IMR-90 (cell line): Measurements from ENCODE around the gene DAD1. TPM values are rescaled to one million over a fixed set of nuclear protein-coding genes. Genes with fewer than 3 reads are reported as not detected.

Experiments
- ATAC-seq: fragments of 200-7000 bp; cut with Tn5 transposase; 2 replicates; pipeline ENCODE4 v1.9.1; 2020; ENCODE audit warnings: low read depth, mild to moderate bottlenecking, moderate library complexity
- BruUV-seq: library from RNA; stranded (reverse); fragments of 400-500 nt; replicated peaks from 2 replicates; lab custom pipeline; 2021; lab: Mats Ljungman, UMichigan
- CTCF ChIA-PET: fragments of 300-600 bp; formaldehyde crosslinking; extraction: SDS; loops from one replicate; lab custom pipeline; 2021; ENCODE audit warnings: antibody characterized with exemption; lab: Yijun Ruan, JAX
- POLR2A ChIA-PET: fragments of 300-600 bp; sonication (Branson Sonifier 250); formaldehyde crosslinking; loops from one replicate; lab custom pipeline; 2022; ENCODE audit warnings: antibody characterized with exemption; ENCODE audit not compliant: unreplicated experiment; lab: Charles Lee
- DNase-seq: peaks from one replicate; pipeline ENCODE4 v3.0.0; 2013
- H2AFZ ChIP-seq: replicated peaks from 2 replicates; pipeline ENCODE3; 2013; ENCODE audit warnings: low read length, mild to moderate bottlenecking; ENCODE audit not compliant: poor library complexity
- H2AK5ac ChIP-seq: 2 replicates; pipeline ENCODE4 v1.6.1; 2013; ENCODE audit warnings: low read depth, low read length, inconsistent platforms
- H2AK9ac ChIP-seq: replicated peaks from 2 replicates; pipeline ENCODE3; 2013; ENCODE audit warnings: mild to moderate bottlenecking, low read depth, low read length, moderate library complexity; ENCODE audit not compliant: poor library complexity
- H2BK120ac ChIP-seq: 2 replicates; pipeline ENCODE4 v1.6.1; 2013; ENCODE audit warnings: low read depth, low read length, inconsistent platforms
- H2BK15ac ChIP-seq: 3 replicates; pipeline ENCODE4 v1.6.1; 2013; ENCODE audit warnings: low read depth, low read length, inconsistent platforms
- H2BK20ac ChIP-seq: 2 replicates; pipeline ENCODE4 v1.6.1; 2013; ENCODE audit warnings: low read depth, mild to moderate bottlenecking, inconsistent platforms, low read length, moderate library complexity
- H2BK5ac ChIP-seq: 2 replicates; pipeline ENCODE4 v1.6.1; 2013; ENCODE audit warnings: mild to moderate bottlenecking, low read depth, low read length, inconsistent platforms; ENCODE audit not compliant: poor library complexity, severe bottlenecking
- H3K14ac ChIP-seq: replicated peaks from 2 replicates; pipeline ENCODE4 v1.6.1; 2013; ENCODE audit warnings: low read depth, low read length, inconsistent platforms
- H3K18ac ChIP-seq: 2 replicates; pipeline ENCODE4 v1.6.1; 2013; ENCODE audit warnings: low read depth, low read length, control low read depth
- H3K23ac ChIP-seq: 2 replicates; pipeline ENCODE4 v1.6.1; 2013; ENCODE audit warnings: low read depth, low read length, inconsistent platforms
- H3K27ac ChIP-seq: 2 replicates; pipeline ENCODE4 v1.5.1; 2013; ENCODE audit warnings: mild to moderate bottlenecking, control low read depth, low read length; ENCODE audit not compliant: insufficient read depth
- H3K27me3 ChIP-seq: 2 replicates; pipeline ENCODE4 v1.6.1; 2013; ENCODE audit warnings: low read length; ENCODE audit not compliant: control insufficient read depth, insufficient read depth
- H3K36me3 ChIP-seq: 2 replicates; pipeline ENCODE4 v1.6.1; 2013; ENCODE audit warnings: low read length, mixed read lengths; ENCODE audit not compliant: control insufficient read depth, insufficient read depth
- H3K4ac ChIP-seq: 2 replicates; pipeline ENCODE4 v1.6.1; 2013; ENCODE audit warnings: low read depth, low read length, inconsistent platforms
- H3K4me1 ChIP-seq: 2 replicates; pipeline ENCODE4 v1.6.1; 2013; ENCODE audit warnings: low read length, mixed read lengths; ENCODE audit not compliant: control insufficient read depth, insufficient read depth
- H3K4me2 ChIP-seq: 2 replicates; pipeline ENCODE4 v1.6.1; 2013; ENCODE audit warnings: low read depth, mild to moderate bottlenecking, control low read depth, low read length, moderate library complexity
- H3K4me3 ChIP-seq: 2 replicates; pipeline ENCODE4 v1.5.1; 2013; ENCODE audit warnings: low read depth, mild to moderate bottlenecking, control low read depth, low read length, moderate library complexity; ENCODE audit not compliant: insufficient read depth
- H3K56ac ChIP-seq: 2 replicates; pipeline ENCODE4 v1.6.1; 2013; ENCODE audit warnings: low read length, inconsistent platforms; ENCODE audit not compliant: insufficient read depth; ENCODE audit errors: extremely low read depth
- H3K79me1 ChIP-seq, 2 experiments: 2 replicates each; pipeline ENCODE4 v1.6.1; 2013; ENCODE audit warnings: low read length in 2 of 2, inconsistent platforms in 1 of 2, low read depth in 1 of 2
- H3K9ac ChIP-seq: 2 replicates; pipeline ENCODE4 v1.6.1; 2013; ENCODE audit warnings: low read depth, low read length, control low read depth
- H3K9me1 ChIP-seq: 2 replicates; pipeline ENCODE4 v1.6.1; 2013; ENCODE audit warnings: low read length, inconsistent platforms; ENCODE audit not compliant: insufficient read depth
- H3K9me3 ChIP-seq: 2 replicates; pipeline ENCODE4 v1.6.1; 2013; ENCODE audit warnings: low read length; ENCODE audit not compliant: control insufficient read depth, insufficient read depth
- H4K20me1 ChIP-seq: 2 replicates; pipeline ENCODE4 v1.6.1; 2013; ENCODE audit warnings: low read length, inconsistent platforms; ENCODE audit not compliant: insufficient read depth
- H4K5ac ChIP-seq: 2 replicates; pipeline ENCODE4 v1.6.1; 2013; ENCODE audit warnings: mild to moderate bottlenecking, low read depth, low read length, control low read depth
- H4K8ac ChIP-seq, 2 experiments: 2 replicates each; pipeline ENCODE4 v1.6.1; 2013; ENCODE audit warnings: low read depth in 2 of 2, low read length in 2 of 2, control low read depth in 1 of 2, inconsistent platforms in 1 of 2
- H4K91ac ChIP-seq: 2 replicates; pipeline ENCODE4 v1.6.1; 2013; ENCODE audit warnings: low read depth, low read length, inconsistent platforms; ENCODE audit not compliant: insufficient read depth
- BHLHE40 ChIP-seq: fragments of 150-350 bp; IDR thresholded peaks from 2 replicates; pipeline ENCODE4 v1.6.1; 2016; ENCODE audit warnings: mild to moderate bottlenecking, low read depth, low read length
- CEBPB ChIP-seq: IDR thresholded peaks from 2 replicates; pipeline ENCODE4 v1.6.1; 2012; ENCODE audit warnings: low read depth, low read length, improper control_type of control experiment
- CHD1 ChIP-seq: IDR thresholded peaks from 2 replicates; pipeline ENCODE4 v1.6.1; 2012; ENCODE audit warnings: low read depth, low read length, improper control_type of control experiment
- FOS ChIP-seq: fragments of 150-350 bp; IDR thresholded peaks from 2 replicates; pipeline ENCODE4 v1.6.1; 2016; ENCODE audit warnings: low read depth, low read length
- MAFK ChIP-seq: IDR thresholded peaks from 2 replicates; pipeline ENCODE4 v1.6.1; 2012; ENCODE audit warnings: low read depth, low read length, improper control_type of control experiment
- MAZ ChIP-seq: IDR thresholded peaks from 2 replicates; pipeline ENCODE4 v1.6.1; 2012; ENCODE audit warnings: low read depth, mild to moderate bottlenecking, low read length, improper control_type of control experiment, moderate library complexity, borderline replicate concordance
- MXI1 ChIP-seq: IDR thresholded peaks from 2 replicates; pipeline ENCODE4 v1.6.1; 2012; ENCODE audit warnings: low read depth, mild to moderate bottlenecking, low read length, moderate library complexity, borderline replicate concordance
- POLR2A ChIP-seq: IDR thresholded peaks from 2 replicates; pipeline ENCODE4 v1.6.1; 2012; ENCODE audit warnings: mild to moderate bottlenecking, low read depth, low read length
- RAD21 ChIP-seq: IDR thresholded peaks from 2 replicates; pipeline ENCODE4 v1.6.1; 2012; ENCODE audit warnings: low read length, improper control_type of control experiment
- RCOR1 ChIP-seq: IDR thresholded peaks from 2 replicates; pipeline ENCODE4 v1.6.1; 2012; ENCODE audit warnings: mild to moderate bottlenecking, low read length, improper control_type of control experiment; ENCODE audit not compliant: insufficient replicate concordance
- RFX5 ChIP-seq: IDR thresholded peaks from 2 replicates; pipeline ENCODE4 v1.8.0; 2012; ENCODE audit warnings: low read depth, mild to moderate bottlenecking, low read length, moderate library complexity
- SMC3 ChIP-seq: fragments of 150-350 bp; IDR thresholded peaks from 2 replicates; pipeline ENCODE4 v1.6.1; 2016; ENCODE audit warnings: low read depth, mild to moderate bottlenecking, antibody characterized with exemption, low read length, moderate library complexity
- WGBS, 2 experiments: methylation state at CpG; one replicate each; pipeline versions ENCODE4 v1.1.5 to v1.1.7; 2013; ENCODE audit warnings: missing lambda C conversion rate in 2 of 2; ENCODE audit not compliant: insufficient read length in 1 of 2; ENCODE audit errors: extremely low coverage in 2 of 2; 5-methylcytosine and 5-hydroxymethylcytosine counted together
- dilution Hi-C: fragments of 300-500 bp; cut with HindIII; formaldehyde crosslinking; loops from one replicate; pipeline ENCODE4 v1.14.3; 2018; ENCODE audit warnings: low sequenced_read_pairs; ENCODE audit not compliant: unreplicated experiment
- in situ Hi-C: fragments of 300-500 bp; cut with MboI; formaldehyde crosslinking; loops from 3 replicates; pipeline ENCODE4 v1.14.3; 2019; ENCODE audit warnings: low sequenced_read_pairs, inconsistent platforms, mixed read lengths
- intact Hi-C: fragments of 100-400 bp; cut with micrococcal nuclease; formaldehyde crosslinking; loops from 2 replicates; pipeline ENCODE4 v1.10.0; 2022
- polyA plus RNA-seq, 3 experiments: library from polyadenylated mRNA; depleted of rRNA; stranded (reverse); fragments of >200 nt; gene quantifications; 2 replicates each; pipeline ENCODE4 v1.2.3, GENCODE V29; 2012; ENCODE audit warnings: low replicate concordance in 1 of 3
- total RNA-seq: library from RNA; depleted of rRNA; stranded (reverse); fragments of >200 nt; gene quantifications from 2 replicates; pipeline ENCODE4 v1.2.3, GENCODE V29; 2012
- TF ChIP-seq, protein P1 (sequence below): fragments of 150-350 bp; IDR thresholded peaks from 2 replicates; pipeline ENCODE4 v1.6.1; 2016; ENCODE audit warnings: low read depth, mild to moderate bottlenecking, low read length, moderate library complexity, borderline replicate concordance
- TF ChIP-seq, protein P2 (sequence below): conservative IDR thresholded peaks from 2 replicates; pipeline ENCODE4 v1.5.1; 2012; ENCODE audit warnings: mild to moderate bottlenecking, low read depth, low read length, improper control_type of control experiment

The DAD1 gene
- total and polyA plus RNA-seq, 2 of the 4 experiments (the other 2 are of a cell fraction) = 396 to 496 TPM

DNA sequence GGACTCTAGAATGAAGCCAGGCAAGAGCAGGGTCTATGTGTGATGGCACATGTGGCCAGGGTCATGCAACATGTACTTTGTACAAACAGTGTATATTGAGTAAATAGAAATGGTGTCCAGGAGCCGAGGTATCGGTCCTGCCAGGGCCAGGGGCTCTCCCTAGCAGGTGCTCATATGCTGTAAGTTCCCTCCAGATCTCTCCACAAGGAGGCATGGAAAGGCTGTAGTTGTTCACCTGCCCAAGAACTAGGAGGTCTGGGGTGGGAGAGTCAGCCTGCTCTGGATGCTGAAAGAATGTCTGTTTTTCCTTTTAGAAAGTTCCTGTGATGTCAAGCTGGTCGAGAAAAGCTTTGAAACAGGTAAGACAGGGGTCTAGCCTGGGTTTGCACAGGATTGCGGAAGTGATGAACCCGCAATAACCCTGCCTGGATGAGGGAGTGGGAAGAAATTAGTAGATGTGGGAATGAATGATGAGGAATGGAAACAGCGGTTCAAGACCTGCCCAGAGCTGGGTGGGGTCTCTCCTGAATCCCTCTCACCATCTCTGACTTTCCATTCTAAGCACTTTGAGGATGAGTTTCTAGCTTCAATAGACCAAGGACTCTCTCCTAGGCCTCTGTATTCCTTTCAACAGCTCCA, 39.6 kb downstream of the DAD1 start:
- Histone ChIP-seq H4K8ac (no peak overlapping the region), H3K4ac (peak overlapping the region; percentile 75), H3K56ac (no peak overlapping the region), H3K9me1 (peaks cover 37% of the 10 kb centered on the region), H4K5ac (no peak overlapping the region), H3K9me3 (no peaks in the 10 kb centered on the region), H2AK9ac (peak overlapping the region; percentile 84), H2BK20ac (peak overlapping the region; percentile 55; the same call in 1 of the 2 replicates), H3K27me3 (peaks cover 7% of the 10 kb centered on the region; the same call in 1 of the 2 replicates), H3K27ac (no peak overlapping the region), H2BK120ac (peak overlapping the region; percentile 59; the same call in 1 of the 2 replicates), H2AFZ (no peak overlapping the region), H3K9ac (no peak overlapping the region), H4K91ac (0 out of 2 replicates have a peak overlapping the region, but pooled peaks have one; percentile 38), H3K36me3 (no peaks in the 10 kb centered on the region), H3K18ac (no peak overlapping the region), H3K4me3 (no peak overlapping the region), H3K23ac (0 out of 2 replicates have a peak overlapping the region, but pooled peaks have one; percentile 11), H4K20me1 (no peaks in the 10 kb centered on the region), H3K79me1 (no peaks in the 10 kb centered on the region), H2AK5ac (peak overlapping the region; percentile 52), H2BK5ac (no peak overlapping the region), H3K4me1 (peaks cover 24% of the 10 kb centered on the region), H2BK15ac (peak overlapping the region; percentile 15; the same call in 1 of the 3 replicates), H3K14ac (0 out of 2 replicates have a peak overlapping the region, but pooled peaks have one; percentile 37), H3K4me2 (no peak overlapping the region)
- no peak for DNase-seq
- in situ Hi-C loops (loop anchor here (25.0 kb wide), 1 partner anchor 763 kb away; the partner anchor contains the start of genes BCL2L2, PABPN1 and PPP1R3E), dilution Hi-C loops (no loop called here), intact Hi-C loops (no loop called here)
- ATAC-seq = no peak
- POLR2A ChIA-PET = interaction anchor here (0.5 kb wide), 1 partner anchor 270 kb away, joined by 7 read pairs; no protein-coding TSS in a partner anchor
- WGBS, 2 experiments = 95% methylated on average over 3 of the region's 6 CpGs; no CpG with 5 or more reads in 1 of the 2 experiments
- CTCF ChIA-PET = interaction anchor here (0.5 to 1.1 kb wide), 2 partner anchors 164 to 324 kb away, joined by 3 to 4 read pairs; no protein-coding TSS in a partner anchor
- no TSS peak for BruUV-seq
- TF ChIP-seq POLR2A (no peak), BHLHE40 (no peak), SMC3 (no peak), RCOR1 (no peak), RAD21 (no peak), CHD1 (no peak), MXI1 (no peak), MAZ (no peak), CEBPB (no peak), MAFK (no peak), FOS (no peak), RFX5 (no peak)
- TF ChIP-seq, protein P1, sequence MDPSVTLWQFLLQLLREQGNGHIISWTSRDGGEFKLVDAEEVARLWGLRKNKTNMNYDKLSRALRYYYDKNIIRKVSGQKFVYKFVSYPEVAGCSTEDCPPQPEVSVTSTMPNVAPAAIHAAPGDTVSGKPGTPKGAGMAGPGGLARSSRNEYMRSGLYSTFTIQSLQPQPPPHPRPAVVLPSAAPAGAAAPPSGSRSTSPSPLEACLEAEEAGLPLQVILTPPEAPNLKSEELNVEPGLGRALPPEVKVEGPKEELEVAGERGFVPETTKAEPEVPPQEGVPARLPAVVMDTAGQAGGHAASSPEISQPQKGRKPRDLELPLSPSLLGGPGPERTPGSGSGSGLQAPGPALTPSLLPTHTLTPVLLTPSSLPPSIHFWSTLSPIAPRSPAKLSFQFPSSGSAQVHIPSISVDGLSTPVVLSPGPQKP = no peak
- TF ChIP-seq, protein P2, sequence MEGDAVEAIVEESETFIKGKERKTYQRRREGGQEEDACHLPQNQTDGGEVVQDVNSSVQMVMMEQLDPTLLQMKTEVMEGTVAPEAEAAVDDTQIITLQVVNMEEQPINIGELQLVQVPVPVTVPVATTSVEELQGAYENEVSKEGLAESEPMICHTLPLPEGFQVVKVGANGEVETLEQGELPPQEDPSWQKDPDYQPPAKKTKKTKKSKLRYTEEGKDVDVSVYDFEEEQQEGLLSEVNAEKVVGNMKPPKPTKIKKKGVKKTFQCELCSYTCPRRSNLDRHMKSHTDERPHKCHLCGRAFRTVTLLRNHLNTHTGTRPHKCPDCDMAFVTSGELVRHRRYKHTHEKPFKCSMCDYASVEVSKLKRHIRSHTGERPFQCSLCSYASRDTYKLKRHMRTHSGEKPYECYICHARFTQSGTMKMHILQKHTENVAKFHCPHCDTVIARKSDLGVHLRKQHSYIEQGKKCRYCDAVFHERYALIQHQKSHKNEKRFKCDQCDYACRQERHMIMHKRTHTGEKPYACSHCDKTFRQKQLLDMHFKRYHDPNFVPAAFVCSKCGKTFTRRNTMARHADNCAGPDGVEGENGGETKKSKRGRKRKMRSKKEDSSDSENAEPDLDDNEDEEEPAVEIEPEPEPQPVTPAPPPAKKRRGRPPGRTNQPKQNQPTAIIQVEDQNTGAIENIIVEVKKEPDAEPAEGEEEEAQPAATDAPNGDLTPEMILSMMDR = no peak
